Measurements from ENCODE around the gene EEF1AKMT2. TPM values are rescaled to one million over a fixed set of nuclear protein-coding genes. Genes with fewer than 3 reads are reported as not detected.

The EEF1AKMT2 gene
- total and polyA plus RNA-seq, 9 of the 15 experiments (the other 6 are each of a cell fraction or from before 2014, with no cell fraction given): 9.3 to 34.3 (median 23.7) TPM

Small RNA genes lying within 50 kb of the gene (small RNA-seq; reads per million reads assigned to genes)
- not detected for gene RF00019

Other genes with a start within 250 kb of the EEF1AKMT2 start
- gene FAM53B, start 47.5 kb downstream of the EEF1AKMT2 start, total RNA-seq (2014; rRNA removed): 11.9 and 17.2 TPM in 2 replicates
- gene FAM53B, start 47.5 kb downstream of the EEF1AKMT2 start, total RNA-seq (2014; rRNA removed; fragmentation: Illumina TruSeq; extraction: Trizol): 4.2 and 5.0 TPM in 2 replicates
- gene FAM53B, start 47.5 kb downstream of the EEF1AKMT2 start, total RNA-seq (2015; rRNA removed; fragmentation: Illumina TruSeq; extraction: Trizol): 10.6 and 10.8 TPM in 2 replicates
- 16.5 and 17.0 TPM in 2 replicates for gene FAM53B, start 47.5 kb downstream of the EEF1AKMT2 start, total RNA-seq (2021)
- 3.9 and 4.5 TPM in 2 replicates for gene FAM53B, start 47.5 kb downstream of the EEF1AKMT2 start, polyA plus RNA-seq (2011; rRNA removed)
- 5.0 and 7.5 TPM in 2 replicates for gene FAM53B, start 47.5 kb downstream of the EEF1AKMT2 start, polyA plus RNA-seq (2014; fragmentation: Illumina TruSeq; extraction: Trizol)
- under 1 TPM; 0.03 to 0.08 TPM for gene FAM53B, start 47.5 kb downstream of the EEF1AKMT2 start, polyA plus RNA-seq (2014; fragmentation: Nextera tagmentation; extraction: Ambion mirVana)
- gene FAM53B, start 47.5 kb downstream of the EEF1AKMT2 start, polyA plus RNA-seq (2014; rRNA removed): 6.5 and 6.6 TPM in 2 replicates
- 6.0 and 7.9 TPM in 2 replicates for gene ABRAXAS2, start 9.9 kb upstream of the EEF1AKMT2 start, total RNA-seq (2014; rRNA removed)
- gene ABRAXAS2, start 9.9 kb upstream of the EEF1AKMT2 start, total RNA-seq (2014; rRNA removed; fragmentation: Illumina TruSeq; extraction: Trizol): 14.6 and 15.3 TPM in 2 replicates
- 13.7 and 14.9 TPM in 2 replicates for gene ABRAXAS2, start 9.9 kb upstream of the EEF1AKMT2 start, total RNA-seq (2015; rRNA removed; fragmentation: Illumina TruSeq; extraction: Trizol)
- 10.0 and 10.4 TPM in 2 replicates for gene ABRAXAS2, start 9.9 kb upstream of the EEF1AKMT2 start, total RNA-seq (2021)
- gene ABRAXAS2, start 9.9 kb upstream of the EEF1AKMT2 start, polyA plus RNA-seq (2011; rRNA removed): 11.2 and 12.7 TPM in 2 replicates
- gene ABRAXAS2, start 9.9 kb upstream of the EEF1AKMT2 start, polyA plus RNA-seq (2014; fragmentation: Illumina TruSeq; extraction: Trizol): 13.8 and 16.5 TPM in 2 replicates
- gene ABRAXAS2, start 9.9 kb upstream of the EEF1AKMT2 start, polyA plus RNA-seq (2014; fragmentation: Nextera tagmentation; extraction: Ambion mirVana): 10 to 100 TPM in 1 of 2 experiments, 1 to 10 TPM in 1; 7.8 to 12.0 TPM
- 9.5 and 10.6 TPM in 2 replicates for gene ABRAXAS2, start 9.9 kb upstream of the EEF1AKMT2 start, polyA plus RNA-seq (2014; rRNA removed)
- 0.57 and 0.64 TPM in 2 replicates for gene ZRANB1, start 150.2 kb upstream of the EEF1AKMT2 start, total RNA-seq (2014; rRNA removed)
- 1.1 and 1.2 TPM in 2 replicates for gene ZRANB1, start 150.2 kb upstream of the EEF1AKMT2 start, total RNA-seq (2014; rRNA removed; fragmentation: Illumina TruSeq; extraction: Trizol)
- 0.87 and 1.1 TPM in 2 replicates for gene ZRANB1, start 150.2 kb upstream of the EEF1AKMT2 start, total RNA-seq (2015; rRNA removed; fragmentation: Illumina TruSeq; extraction: Trizol)
- 0.74 and 0.78 TPM in 2 replicates for gene ZRANB1, start 150.2 kb upstream of the EEF1AKMT2 start, total RNA-seq (2021)
- 0.89 and 0.97 TPM in 2 replicates for gene ZRANB1, start 150.2 kb upstream of the EEF1AKMT2 start, polyA plus RNA-seq (2011; rRNA removed)
- gene ZRANB1, start 150.2 kb upstream of the EEF1AKMT2 start, polyA plus RNA-seq (2014; fragmentation: Illumina TruSeq; extraction: Trizol): 0.44 and 0.59 TPM in 2 replicates
- gene ZRANB1, start 150.2 kb upstream of the EEF1AKMT2 start, polyA plus RNA-seq (2014; fragmentation: Nextera tagmentation; extraction: Ambion mirVana): under 1 TPM; 0.07 TPM
- 0.39 and 0.52 TPM in 2 replicates for gene ZRANB1, start 150.2 kb upstream of the EEF1AKMT2 start, polyA plus RNA-seq (2014; rRNA removed)